ENCODE measurements around the gene GPR42. TPM values are rescaled to one million over a fixed set of nuclear protein-coding genes. Genes with fewer than 3 reads are reported as not detected.

Gene GPR42
- total RNA-seq, 1 experiment from 2014 or later = not detected

DNA sequence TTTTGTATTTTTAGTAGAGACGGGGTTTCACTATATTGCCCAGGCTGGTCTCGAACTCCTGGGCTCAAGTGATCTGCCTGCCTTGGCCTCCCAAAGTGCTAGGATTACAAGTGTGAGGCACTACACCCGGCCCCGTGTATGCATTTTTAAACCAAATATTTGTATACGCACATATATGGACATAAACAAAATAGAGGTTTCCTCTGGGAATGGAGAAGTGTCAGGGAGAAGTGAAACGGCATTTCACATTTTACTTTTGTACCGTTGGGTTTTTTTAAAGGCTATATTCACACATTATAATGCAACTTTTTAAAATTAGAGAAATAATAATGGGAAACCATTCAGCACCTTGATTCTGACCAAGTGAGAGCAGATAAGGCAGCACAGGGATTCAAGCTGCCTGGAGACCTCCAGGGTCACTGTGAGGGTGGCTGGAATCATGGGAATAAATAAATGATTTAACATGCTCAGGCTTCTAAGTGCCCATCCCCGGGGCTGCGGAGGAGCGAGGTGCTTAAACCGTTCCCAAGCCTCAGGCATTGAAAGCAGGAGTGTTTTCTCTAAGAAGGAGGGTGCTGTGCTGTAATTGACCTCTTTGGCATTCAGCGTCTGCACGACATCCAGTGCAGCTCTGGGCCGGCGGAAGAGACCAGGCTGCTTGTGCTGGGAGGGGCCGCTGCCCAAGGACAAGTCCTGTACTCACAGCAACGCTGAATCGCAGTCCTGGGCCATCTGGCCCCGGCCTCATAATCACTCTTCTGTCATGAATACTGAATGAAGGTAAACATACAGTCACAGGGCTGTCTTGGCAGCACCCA, 24.7 kb downstream of the GPR42 start:
- TF ChIP-seq, protein P1, sequence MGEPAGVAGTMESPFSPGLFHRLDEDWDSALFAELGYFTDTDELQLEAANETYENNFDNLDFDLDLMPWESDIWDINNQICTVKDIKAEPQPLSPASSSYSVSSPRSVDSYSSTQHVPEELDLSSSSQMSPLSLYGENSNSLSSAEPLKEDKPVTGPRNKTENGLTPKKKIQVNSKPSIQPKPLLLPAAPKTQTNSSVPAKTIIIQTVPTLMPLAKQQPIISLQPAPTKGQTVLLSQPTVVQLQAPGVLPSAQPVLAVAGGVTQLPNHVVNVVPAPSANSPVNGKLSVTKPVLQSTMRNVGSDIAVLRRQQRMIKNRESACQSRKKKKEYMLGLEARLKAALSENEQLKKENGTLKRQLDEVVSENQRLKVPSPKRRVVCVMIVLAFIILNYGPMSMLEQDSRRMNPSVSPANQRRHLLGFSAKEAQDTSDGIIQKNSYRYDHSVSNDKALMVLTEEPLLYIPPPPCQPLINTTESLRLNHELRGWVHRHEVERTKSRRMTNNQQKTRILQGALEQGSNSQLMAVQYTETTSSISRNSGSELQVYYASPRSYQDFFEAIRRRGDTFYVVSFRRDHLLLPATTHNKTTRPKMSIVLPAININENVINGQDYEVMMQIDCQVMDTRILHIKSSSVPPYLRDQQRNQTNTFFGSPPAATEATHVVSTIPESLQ (CRISPR knock-in tag; IDR thresholded peaks at IDR 0.05) = no peak
- TF ChIP-seq ZNF232 (CRISPR knock-in tag; IDR thresholded peaks at IDR 0.05) = no peak
- TF ChIP-seq, protein P2, sequence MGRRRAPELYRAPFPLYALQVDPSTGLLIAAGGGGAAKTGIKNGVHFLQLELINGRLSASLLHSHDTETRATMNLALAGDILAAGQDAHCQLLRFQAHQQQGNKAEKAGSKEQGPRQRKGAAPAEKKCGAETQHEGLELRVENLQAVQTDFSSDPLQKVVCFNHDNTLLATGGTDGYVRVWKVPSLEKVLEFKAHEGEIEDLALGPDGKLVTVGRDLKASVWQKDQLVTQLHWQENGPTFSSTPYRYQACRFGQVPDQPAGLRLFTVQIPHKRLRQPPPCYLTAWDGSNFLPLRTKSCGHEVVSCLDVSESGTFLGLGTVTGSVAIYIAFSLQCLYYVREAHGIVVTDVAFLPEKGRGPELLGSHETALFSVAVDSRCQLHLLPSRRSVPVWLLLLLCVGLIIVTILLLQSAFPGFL (CRISPR knock-in tag; IDR thresholded peaks at IDR 0.05; ENCODE audit: borderline replicate concordance) = no peak
- no peak for TF ChIP-seq SMAD4 (CRISPR knock-in tag; IDR thresholded peaks at IDR 0.05)
- TF ChIP-seq TCF7 (CRISPR knock-in tag; IDR thresholded peaks at IDR 0.05; ENCODE audit: low read depth) = no peak
- no peak for TF ChIP-seq GRHL2 (CRISPR knock-in tag; IDR thresholded peaks at IDR 0.05; ENCODE audit: insufficient replicate concordance, severe bottlenecking)
- TF ChIP-seq, protein P3, sequence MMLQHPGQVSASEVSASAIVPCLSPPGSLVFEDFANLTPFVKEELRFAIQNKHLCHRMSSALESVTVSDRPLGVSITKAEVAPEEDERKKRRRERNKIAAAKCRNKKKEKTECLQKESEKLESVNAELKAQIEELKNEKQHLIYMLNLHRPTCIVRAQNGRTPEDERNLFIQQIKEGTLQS (CRISPR knock-in tag; conservative IDR thresholded peaks at IDR 0.05) = no peak
- no peak for TF ChIP-seq PRRX2 (CRISPR knock-in tag; IDR thresholded peaks at IDR 0.05)
- no peak for TF ChIP-seq ETV6 (CRISPR knock-in tag; IDR thresholded peaks at IDR 0.05)
- no peak for TF ChIP-seq SP1 (CRISPR knock-in tag; conservative IDR thresholded peaks at IDR 0.05)
- TF ChIP-seq TEAD4 (CRISPR knock-in tag; IDR thresholded peaks at IDR 0.05) = no peak
- no peak for TF ChIP-seq ZNF396 (CRISPR knock-in tag; IDR thresholded peaks at IDR 0.05; ENCODE audit: borderline replicate concordance)
- TF ChIP-seq, protein P4, sequence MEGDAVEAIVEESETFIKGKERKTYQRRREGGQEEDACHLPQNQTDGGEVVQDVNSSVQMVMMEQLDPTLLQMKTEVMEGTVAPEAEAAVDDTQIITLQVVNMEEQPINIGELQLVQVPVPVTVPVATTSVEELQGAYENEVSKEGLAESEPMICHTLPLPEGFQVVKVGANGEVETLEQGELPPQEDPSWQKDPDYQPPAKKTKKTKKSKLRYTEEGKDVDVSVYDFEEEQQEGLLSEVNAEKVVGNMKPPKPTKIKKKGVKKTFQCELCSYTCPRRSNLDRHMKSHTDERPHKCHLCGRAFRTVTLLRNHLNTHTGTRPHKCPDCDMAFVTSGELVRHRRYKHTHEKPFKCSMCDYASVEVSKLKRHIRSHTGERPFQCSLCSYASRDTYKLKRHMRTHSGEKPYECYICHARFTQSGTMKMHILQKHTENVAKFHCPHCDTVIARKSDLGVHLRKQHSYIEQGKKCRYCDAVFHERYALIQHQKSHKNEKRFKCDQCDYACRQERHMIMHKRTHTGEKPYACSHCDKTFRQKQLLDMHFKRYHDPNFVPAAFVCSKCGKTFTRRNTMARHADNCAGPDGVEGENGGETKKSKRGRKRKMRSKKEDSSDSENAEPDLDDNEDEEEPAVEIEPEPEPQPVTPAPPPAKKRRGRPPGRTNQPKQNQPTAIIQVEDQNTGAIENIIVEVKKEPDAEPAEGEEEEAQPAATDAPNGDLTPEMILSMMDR (IDR thresholded peaks at IDR 0.05) = no peak
- TF ChIP-seq, protein P5, sequence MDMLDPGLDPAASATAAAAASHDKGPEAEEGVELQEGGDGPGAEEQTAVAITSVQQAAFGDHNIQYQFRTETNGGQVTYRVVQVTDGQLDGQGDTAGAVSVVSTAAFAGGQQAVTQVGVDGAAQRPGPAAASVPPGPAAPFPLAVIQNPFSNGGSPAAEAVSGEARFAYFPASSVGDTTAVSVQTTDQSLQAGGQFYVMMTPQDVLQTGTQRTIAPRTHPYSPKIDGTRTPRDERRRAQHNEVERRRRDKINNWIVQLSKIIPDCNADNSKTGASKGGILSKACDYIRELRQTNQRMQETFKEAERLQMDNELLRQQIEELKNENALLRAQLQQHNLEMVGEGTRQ (CRISPR knock-in tag; IDR thresholded peaks at IDR 0.05) = no peak
- no peak for TF ChIP-seq ZNF671 (CRISPR knock-in tag; IDR thresholded peaks at IDR 0.05)
- TF ChIP-seq HMGA2 (CRISPR knock-in tag; IDR thresholded peaks at IDR 0.05) = no peak
- no peak for TF ChIP-seq GABPB1 (CRISPR knock-in tag; IDR thresholded peaks at IDR 0.05)
- TF ChIP-seq, protein P6, sequence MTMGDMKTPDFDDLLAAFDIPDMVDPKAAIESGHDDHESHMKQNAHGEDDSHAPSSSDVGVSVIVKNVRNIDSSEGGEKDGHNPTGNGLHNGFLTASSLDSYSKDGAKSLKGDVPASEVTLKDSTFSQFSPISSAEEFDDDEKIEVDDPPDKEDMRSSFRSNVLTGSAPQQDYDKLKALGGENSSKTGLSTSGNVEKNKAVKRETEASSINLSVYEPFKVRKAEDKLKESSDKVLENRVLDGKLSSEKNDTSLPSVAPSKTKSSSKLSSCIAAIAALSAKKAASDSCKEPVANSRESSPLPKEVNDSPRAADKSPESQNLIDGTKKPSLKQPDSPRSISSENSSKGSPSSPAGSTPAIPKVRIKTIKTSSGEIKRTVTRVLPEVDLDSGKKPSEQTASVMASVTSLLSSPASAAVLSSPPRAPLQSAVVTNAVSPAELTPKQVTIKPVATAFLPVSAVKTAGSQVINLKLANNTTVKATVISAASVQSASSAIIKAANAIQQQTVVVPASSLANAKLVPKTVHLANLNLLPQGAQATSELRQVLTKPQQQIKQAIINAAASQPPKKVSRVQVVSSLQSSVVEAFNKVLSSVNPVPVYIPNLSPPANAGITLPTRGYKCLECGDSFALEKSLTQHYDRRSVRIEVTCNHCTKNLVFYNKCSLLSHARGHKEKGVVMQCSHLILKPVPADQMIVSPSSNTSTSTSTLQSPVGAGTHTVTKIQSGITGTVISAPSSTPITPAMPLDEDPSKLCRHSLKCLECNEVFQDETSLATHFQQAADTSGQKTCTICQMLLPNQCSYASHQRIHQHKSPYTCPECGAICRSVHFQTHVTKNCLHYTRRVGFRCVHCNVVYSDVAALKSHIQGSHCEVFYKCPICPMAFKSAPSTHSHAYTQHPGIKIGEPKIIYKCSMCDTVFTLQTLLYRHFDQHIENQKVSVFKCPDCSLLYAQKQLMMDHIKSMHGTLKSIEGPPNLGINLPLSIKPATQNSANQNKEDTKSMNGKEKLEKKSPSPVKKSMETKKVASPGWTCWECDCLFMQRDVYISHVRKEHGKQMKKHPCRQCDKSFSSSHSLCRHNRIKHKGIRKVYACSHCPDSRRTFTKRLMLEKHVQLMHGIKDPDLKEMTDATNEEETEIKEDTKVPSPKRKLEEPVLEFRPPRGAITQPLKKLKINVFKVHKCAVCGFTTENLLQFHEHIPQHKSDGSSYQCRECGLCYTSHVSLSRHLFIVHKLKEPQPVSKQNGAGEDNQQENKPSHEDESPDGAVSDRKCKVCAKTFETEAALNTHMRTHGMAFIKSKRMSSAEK (CRISPR knock-in tag; IDR thresholded peaks at IDR 0.05; ENCODE audit: borderline replicate concordance) = no peak
- TF ChIP-seq, protein P7, sequence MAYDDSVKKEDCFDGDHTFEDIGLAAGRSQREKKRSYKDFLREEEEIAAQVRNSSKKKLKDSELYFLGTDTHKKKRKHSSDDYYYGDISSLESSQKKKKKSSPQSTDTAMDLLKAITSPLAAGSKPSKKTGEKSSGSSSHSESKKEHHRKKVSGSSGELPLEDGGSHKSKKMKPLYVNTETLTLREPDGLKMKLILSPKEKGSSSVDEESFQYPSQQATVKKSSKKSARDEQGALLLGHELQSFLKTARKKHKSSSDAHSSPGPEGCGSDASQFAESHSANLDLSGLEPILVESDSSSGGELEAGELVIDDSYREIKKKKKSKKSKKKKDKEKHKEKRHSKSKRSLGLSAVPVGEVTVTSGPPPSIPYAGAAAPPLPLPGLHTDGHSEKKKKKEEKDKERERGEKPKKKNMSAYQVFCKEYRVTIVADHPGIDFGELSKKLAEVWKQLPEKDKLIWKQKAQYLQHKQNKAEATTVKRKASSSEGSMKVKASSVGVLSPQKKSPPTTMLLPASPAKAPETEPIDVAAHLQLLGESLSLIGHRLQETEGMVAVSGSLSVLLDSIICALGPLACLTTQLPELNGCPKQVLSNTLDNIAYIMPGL (CRISPR knock-in tag; IDR thresholded peaks at IDR 0.05) = no peak
- no peak for TF ChIP-seq NR2C2 (CRISPR knock-in tag; IDR thresholded peaks at IDR 0.05)
- Mint-ChIP-seq H3K36me3 (no peaks in the 10 kb centered on the region), H3K9me3 (no peaks in the 10 kb centered on the region), H3K27ac (no peak overlapping the region), H3K27me3 (ENCODE audit: low read depth) (no peaks in the 10 kb centered on the region), H3K4me3 (no peak overlapping the region), H3K4me1 (no peaks in the 10 kb centered on the region)
- DNase-seq (ENCODE audit: low spot score) (peak; percentile 24), ATAC-seq (peak; percentile 57)
- ChIA-PET POLR2A (no interaction called here), CTCF (interaction anchor here (0.6 kb wide), 1 partner anchor 328 kb away, joined by 3 read pairs; no protein-coding TSS in a partner anchor)

Data from WTC11 (cell line).